HL-60 (cell line): ENCODE data around the gene THPO.

ENCODE experiments used
- DNase-seq, 2 experiments: peaks; one replicate each; pipeline ENCODE4 v3.0.0-alpha.2; 2010 to 2020; ENCODE audit warnings: low read depth in 1 of 2, low spot score in 1 of 2
- H3K27ac ChIP-seq: fragments of 250-450 bp; sonication (Bioruptor Pico); replicated peaks from 2 replicates; pipeline ENCODE4 v1.5.1; 2020; ENCODE audit warnings: mild to moderate bottlenecking, moderate library complexity
- H3K27me3 ChIP-seq: fragments of 250-450 bp; sonication (Bioruptor Pico); 2 replicates; pipeline ENCODE4 v1.5.1; 2021; ENCODE audit warnings: mild to moderate bottlenecking, moderate library complexity; ENCODE audit not compliant: insufficient read depth, poor library complexity, severe bottlenecking
- H3K4me3 ChIP-seq: replicated peaks from 2 replicates; pipeline ENCODE4 v1.5.1; 2011; ENCODE audit warnings: mild to moderate bottlenecking, control low read depth, low read length; ENCODE audit not compliant: insufficient read depth
- GABPA ChIP-seq: IDR thresholded peaks from 2 replicates; pipeline ENCODE4 v1.6.1; 2012; ENCODE audit warnings: low read depth
- POLR2AphosphoS5 ChIP-seq: IDR thresholded peaks from 2 replicates; pipeline ENCODE4 v1.6.1; 2012; ENCODE audit warnings: low read depth
- SPI1 ChIP-seq: IDR thresholded peaks from 2 replicates; pipeline ENCODE4 v1.6.1; 2012; ENCODE audit warnings: low read depth, mild to moderate bottlenecking, borderline replicate concordance
- TF ChIP-seq, protein P1 (sequence below): IDR thresholded peaks from 2 replicates; pipeline ENCODE4 v1.6.1; 2012; ENCODE audit warnings: low read depth; ENCODE audit not compliant: insufficient replicate concordance
- TF ChIP-seq, protein P2 (sequence below): IDR thresholded peaks from one replicate; pipeline ENCODE4 v1.5.1; 2011; ENCODE audit warnings: low read length, control low read depth, inconsistent platforms; ENCODE audit not compliant: insufficient read depth

Gene THPO

GRCh38 chr3:184322731-184323487 lies 55.1 kb downstream of the THPO start:
- peak; percentile 92 to 97 for DNase-seq

More at GRCh38 chr3:184322731-184323487, 55.1 kb downstream of the THPO start:
- H3K27ac ChIP-seq = peak overlapping the region; percentile 48
- no peaks in the 10 kb centered on the region for H3K27me3 ChIP-seq
- TF ChIP-seq POLR2AphosphoS5 = peak; percentile 45; the same call in 1 of the 2 replicates
- no peak for TF ChIP-seq GABPA
- TF ChIP-seq, protein P1, sequence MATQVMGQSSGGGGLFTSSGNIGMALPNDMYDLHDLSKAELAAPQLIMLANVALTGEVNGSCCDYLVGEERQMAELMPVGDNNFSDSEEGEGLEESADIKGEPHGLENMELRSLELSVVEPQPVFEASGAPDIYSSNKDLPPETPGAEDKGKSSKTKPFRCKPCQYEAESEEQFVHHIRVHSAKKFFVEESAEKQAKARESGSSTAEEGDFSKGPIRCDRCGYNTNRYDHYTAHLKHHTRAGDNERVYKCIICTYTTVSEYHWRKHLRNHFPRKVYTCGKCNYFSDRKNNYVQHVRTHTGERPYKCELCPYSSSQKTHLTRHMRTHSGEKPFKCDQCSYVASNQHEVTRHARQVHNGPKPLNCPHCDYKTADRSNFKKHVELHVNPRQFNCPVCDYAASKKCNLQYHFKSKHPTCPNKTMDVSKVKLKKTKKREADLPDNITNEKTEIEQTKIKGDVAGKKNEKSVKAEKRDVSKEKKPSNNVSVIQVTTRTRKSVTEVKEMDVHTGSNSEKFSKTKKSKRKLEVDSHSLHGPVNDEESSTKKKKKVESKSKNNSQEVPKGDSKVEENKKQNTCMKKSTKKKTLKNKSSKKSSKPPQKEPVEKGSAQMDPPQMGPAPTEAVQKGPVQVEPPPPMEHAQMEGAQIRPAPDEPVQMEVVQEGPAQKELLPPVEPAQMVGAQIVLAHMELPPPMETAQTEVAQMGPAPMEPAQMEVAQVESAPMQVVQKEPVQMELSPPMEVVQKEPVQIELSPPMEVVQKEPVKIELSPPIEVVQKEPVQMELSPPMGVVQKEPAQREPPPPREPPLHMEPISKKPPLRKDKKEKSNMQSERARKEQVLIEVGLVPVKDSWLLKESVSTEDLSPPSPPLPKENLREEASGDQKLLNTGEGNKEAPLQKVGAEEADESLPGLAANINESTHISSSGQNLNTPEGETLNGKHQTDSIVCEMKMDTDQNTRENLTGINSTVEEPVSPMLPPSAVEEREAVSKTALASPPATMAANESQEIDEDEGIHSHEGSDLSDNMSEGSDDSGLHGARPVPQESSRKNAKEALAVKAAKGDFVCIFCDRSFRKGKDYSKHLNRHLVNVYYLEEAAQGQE = no peak
- no peak for TF ChIP-seq SPI1
- TF ChIP-seq, protein P2, sequence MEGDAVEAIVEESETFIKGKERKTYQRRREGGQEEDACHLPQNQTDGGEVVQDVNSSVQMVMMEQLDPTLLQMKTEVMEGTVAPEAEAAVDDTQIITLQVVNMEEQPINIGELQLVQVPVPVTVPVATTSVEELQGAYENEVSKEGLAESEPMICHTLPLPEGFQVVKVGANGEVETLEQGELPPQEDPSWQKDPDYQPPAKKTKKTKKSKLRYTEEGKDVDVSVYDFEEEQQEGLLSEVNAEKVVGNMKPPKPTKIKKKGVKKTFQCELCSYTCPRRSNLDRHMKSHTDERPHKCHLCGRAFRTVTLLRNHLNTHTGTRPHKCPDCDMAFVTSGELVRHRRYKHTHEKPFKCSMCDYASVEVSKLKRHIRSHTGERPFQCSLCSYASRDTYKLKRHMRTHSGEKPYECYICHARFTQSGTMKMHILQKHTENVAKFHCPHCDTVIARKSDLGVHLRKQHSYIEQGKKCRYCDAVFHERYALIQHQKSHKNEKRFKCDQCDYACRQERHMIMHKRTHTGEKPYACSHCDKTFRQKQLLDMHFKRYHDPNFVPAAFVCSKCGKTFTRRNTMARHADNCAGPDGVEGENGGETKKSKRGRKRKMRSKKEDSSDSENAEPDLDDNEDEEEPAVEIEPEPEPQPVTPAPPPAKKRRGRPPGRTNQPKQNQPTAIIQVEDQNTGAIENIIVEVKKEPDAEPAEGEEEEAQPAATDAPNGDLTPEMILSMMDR = no peak
- H3K4me3 ChIP-seq = no peak overlapping the region
